ENCODE data around the gene GPC5.
"Not testable (repeated sequence)": the region's sequence is repeated elsewhere in the genome, so short reads cannot be mapped to it uniquely, and the experiment has no call there.

- TF ChIP-seq CTCF (IDR thresholded peaks at IDR 0.05; ENCODE audit: low read depth, low read length); EZH2phosphoT487 (IDR thresholded peaks at IDR 0.05; ENCODE audit: low read depth): not testable (repeated sequence)
Observed at GRCh38 chr13:92482790-92483189, 1084.4 kb downstream of the GPC5 start.

Measured in OCI-LY3 (cell line).